GM12878 (cell line): ENCODE data around the gene MACROD2. TPM values are rescaled to one million over a fixed set of nuclear protein-coding genes. Genes with fewer than 3 reads are reported as not detected.
A peak's percentile ranks its signal among the peaks of the same experiment; 100 is the strongest.

Source experiments
- ATF2 ChIP-seq: IDR thresholded peaks from 2 replicates; pipeline ENCODE4 v1.6.1; 2012; ENCODE audit warnings: low read length, inconsistent platforms
- BCL11A ChIP-seq: IDR thresholded peaks from 2 replicates; pipeline ENCODE4 v1.6.1; 2011; ENCODE audit warnings: low read depth, low read length
- BRCA1 ChIP-seq: IDR thresholded peaks from 2 replicates; pipeline ENCODE4 v1.6.1; 2011; ENCODE audit warnings: low read depth, low read length, improper control_type of control experiment
- CBX5 ChIP-seq: sonication (generic); IDR thresholded peaks from 2 replicates; pipeline ENCODE4 v1.6.1; 2016; ENCODE audit warnings: low read depth, moderate library complexity, mild to moderate bottlenecking, inconsistent platforms
- CEBPZ ChIP-seq: fragments of 150-350 bp; IDR thresholded peaks from 2 replicates; pipeline ENCODE4 v1.6.1; 2016; ENCODE audit warnings: low read depth, low read length
- CHD1 ChIP-seq: IDR thresholded peaks from 2 replicates; pipeline ENCODE4 v1.6.1; 2012; ENCODE audit warnings: low read depth, low read length, improper control_type of control experiment
- CHD4 ChIP-seq: fragments of 200-600 bp; sonication (generic); IDR thresholded peaks from 2 replicates; pipeline ENCODE4 v1.6.1; 2016; ENCODE audit warnings: mild to moderate bottlenecking
- CREM ChIP-seq: IDR thresholded peaks from 2 replicates; pipeline ENCODE4 v1.6.1; 2014; ENCODE audit warnings: antibody characterized with exemption, low read depth
- EGR1 ChIP-seq, 2 experiments: IDR thresholded peaks; 1 replicate in 1 of 2; 2 replicates in 1 of 2; pipeline ENCODE4 v1.6.1; 2011 to 2012; ENCODE audit warnings: low read depth in 2 of 2, low read length in 2 of 2, borderline replicate concordance in 1 of 2, mild to moderate bottlenecking in 1 of 2, moderate library complexity in 1 of 2
- IRF4 ChIP-seq: IDR thresholded peaks from 2 replicates; pipeline ENCODE4 v1.6.1; 2011; ENCODE audit warnings: low read depth, low read length
- POLR2A ChIP-seq: IDR thresholded peaks from 2 replicates; pipeline ENCODE4 v1.6.1; 2011; ENCODE audit warnings: low read depth, mild to moderate bottlenecking, low read length
- POLR2AphosphoS2 ChIP-seq: IDR thresholded peaks from 2 replicates; pipeline ENCODE4 v1.6.1; 2011; ENCODE audit warnings: low read depth, mild to moderate bottlenecking, low read length, improper control_type of control experiment, moderate library complexity
- RUNX3 ChIP-seq: IDR thresholded peaks from 2 replicates; pipeline ENCODE4 v1.6.1; 2012; ENCODE audit warnings: low read length, inconsistent platforms
- SMAD5 ChIP-seq: IDR thresholded peaks from 2 replicates; pipeline ENCODE4 v1.6.1; 2016; ENCODE audit warnings: antibody characterized with exemption, low read depth
- SUZ12 ChIP-seq: fragments of 200-600 bp; sonication (generic); IDR thresholded peaks from one replicate; pipeline ENCODE4 v1.6.1; 2018; ENCODE audit warnings: antibody characterized with exemption, mild to moderate bottlenecking; ENCODE audit not compliant: unreplicated experiment
- TCF3 ChIP-seq: IDR thresholded peaks from 2 replicates; pipeline ENCODE4 v1.6.1; 2012; ENCODE audit warnings: low read depth, mild to moderate bottlenecking, low read length, borderline replicate concordance; ENCODE audit not compliant: insufficient read depth
- YY1 ChIP-seq: IDR thresholded peaks from 2 replicates; pipeline ENCODE4 v1.6.1; 2011; ENCODE audit warnings: low read depth, mild to moderate bottlenecking, low read length
- ZNF384 ChIP-seq: IDR thresholded peaks from 2 replicates; pipeline ENCODE4 v1.6.1; 2012; ENCODE audit warnings: low read depth, mild to moderate bottlenecking, low read length, improper control_type of control experiment, borderline replicate concordance
- polyA plus RNA-seq, 11 experiments: library from polyadenylated mRNA; depleted of rRNA in 4 of 11; unstranded in 6 of 11; stranded (reverse) in 5 of 11; fragments of >200 nt; fragmentation: Nextera tagmentation in 4 of 11; fragmentation: Illumina TruSeq in 1 of 11; extraction: Ambion mirVana in 4 of 11; extraction: Trizol in 1 of 11; gene quantifications; 1 replicate in 1 of 11; 2 replicates in 10 of 11; pipeline versions ENCODE4 v1.2.1 to v1.2.3, GENCODE V29; 2011 to 2016; ENCODE audit warnings: inconsistent platforms in 2 of 11, missing spikeins in 2 of 11, low read depth in 1 of 11
- total RNA-seq, 4 experiments: library from RNA; depleted of rRNA in 3 of 4; stranded (reverse); fragments of >200 nt in 3 of 4; fragmentation: Illumina TruSeq in 1 of 4; extraction: Trizol in 1 of 4; gene quantifications; 2 replicates each; pipeline versions ENCODE4 v1.2.1 to v1.2.3, GENCODE V29; 2013 to 2021
- TF ChIP-seq, protein P1 (sequence below): fragments of 450-650 bp; IDR thresholded peaks from 2 replicates; pipeline ENCODE4 v1.6.1; 2018; ENCODE audit warnings: borderline replicate concordance, mild to moderate bottlenecking; ENCODE audit not compliant: partially characterized antibody
- TF ChIP-seq, protein P2 (sequence below): IDR thresholded peaks from 2 replicates; pipeline ENCODE4 v1.6.1; 2011; ENCODE audit warnings: borderline replicate concordance, low read depth, mild to moderate bottlenecking, moderate library complexity, low read length; ENCODE audit not compliant: insufficient read depth, poor library complexity, severe bottlenecking

Gene MACROD2
- total and polyA plus RNA-seq, 10 of the 15 experiments (the other 5 are each of a cell fraction or from before 2014, with no cell fraction given): 1.1 to 21.5 (median 2.2) TPM

GRCh38 chr20:14838663-14839628 lies 843.6 kb downstream of the MACROD2 start (continued):
- no peak for TF ChIP-seq POLR2AphosphoS2
- TF ChIP-seq, protein P1, sequence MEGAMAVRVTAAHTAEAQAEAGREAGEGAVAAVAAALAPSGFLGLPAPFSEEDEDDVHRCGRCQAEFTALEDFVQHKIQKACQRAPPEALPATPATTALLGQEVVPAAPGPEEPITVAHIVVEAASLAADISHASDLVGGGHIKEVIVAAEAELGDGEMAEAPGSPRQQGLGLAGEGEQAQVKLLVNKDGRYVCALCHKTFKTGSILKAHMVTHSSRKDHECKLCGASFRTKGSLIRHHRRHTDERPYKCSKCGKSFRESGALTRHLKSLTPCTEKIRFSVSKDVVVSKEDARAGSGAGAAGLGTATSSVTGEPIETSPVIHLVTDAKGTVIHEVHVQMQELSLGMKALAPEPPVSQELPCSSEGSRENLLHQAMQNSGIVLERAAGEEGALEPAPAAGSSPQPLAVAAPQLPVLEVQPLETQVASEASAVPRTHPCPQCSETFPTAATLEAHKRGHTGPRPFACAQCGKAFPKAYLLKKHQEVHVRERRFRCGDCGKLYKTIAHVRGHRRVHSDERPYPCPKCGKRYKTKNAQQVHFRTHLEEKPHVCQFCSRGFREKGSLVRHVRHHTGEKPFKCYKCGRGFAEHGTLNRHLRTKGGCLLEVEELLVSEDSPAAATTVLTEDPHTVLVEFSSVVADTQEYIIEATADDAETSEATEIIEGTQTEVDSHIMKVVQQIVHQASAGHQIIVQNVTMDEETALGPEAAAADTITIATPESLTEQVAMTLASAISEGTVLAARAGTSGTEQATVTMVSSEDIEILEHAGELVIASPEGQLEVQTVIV: no peak
- peak; percentile 76 for TF ChIP-seq RUNX3
- no peak for TF ChIP-seq SUZ12
- no peak for TF ChIP-seq CBX5
- no peak for TF ChIP-seq BRCA1
- TF ChIP-seq BCL11A: peak; percentile 91
- no peak for TF ChIP-seq ZNF384
- peak; percentile 54; the same call in 1 of the 2 replicates for TF ChIP-seq CREM
- TF ChIP-seq POLR2A: no peak
- TF ChIP-seq CHD4: no peak
- TF ChIP-seq, protein P2, sequence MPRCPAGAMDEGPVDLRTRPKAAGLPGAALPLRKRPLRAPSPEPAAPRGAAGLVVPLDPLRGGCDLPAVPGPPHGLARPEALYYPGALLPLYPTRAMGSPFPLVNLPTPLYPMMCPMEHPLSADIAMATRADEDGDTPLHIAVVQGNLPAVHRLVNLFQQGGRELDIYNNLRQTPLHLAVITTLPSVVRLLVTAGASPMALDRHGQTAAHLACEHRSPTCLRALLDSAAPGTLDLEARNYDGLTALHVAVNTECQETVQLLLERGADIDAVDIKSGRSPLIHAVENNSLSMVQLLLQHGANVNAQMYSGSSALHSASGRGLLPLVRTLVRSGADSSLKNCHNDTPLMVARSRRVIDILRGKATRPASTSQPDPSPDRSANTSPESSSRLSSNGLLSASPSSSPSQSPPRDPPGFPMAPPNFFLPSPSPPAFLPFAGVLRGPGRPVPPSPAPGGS: no peak
- TF ChIP-seq ATF2: peak; percentile 64
- no peak for TF ChIP-seq SMAD5
- TF ChIP-seq TCF3: no peak
- no peak for TF ChIP-seq CHD1
- no peak for TF ChIP-seq EGR1 (IDR thresholded peaks at IDR 0.05; ENCODE audit: borderline replicate concordance in 1 of 2, low read depth in 2 of 2, low read length in 2 of 2)
- peak; percentile 86 for TF ChIP-seq IRF4
- TF ChIP-seq YY1: no peak
- TF ChIP-seq CEBPZ: no peak
